Measurements from ENCODE around the gene NRXN3. TPM values are rescaled to one million over a fixed set of nuclear protein-coding genes. Genes with fewer than 3 reads are reported as not detected.

Gene NRXN3
- total and polyA plus RNA-seq, 2 donors (not counting 1 experiment from before 2014, with no cell fraction given), result not detected

DNA sequence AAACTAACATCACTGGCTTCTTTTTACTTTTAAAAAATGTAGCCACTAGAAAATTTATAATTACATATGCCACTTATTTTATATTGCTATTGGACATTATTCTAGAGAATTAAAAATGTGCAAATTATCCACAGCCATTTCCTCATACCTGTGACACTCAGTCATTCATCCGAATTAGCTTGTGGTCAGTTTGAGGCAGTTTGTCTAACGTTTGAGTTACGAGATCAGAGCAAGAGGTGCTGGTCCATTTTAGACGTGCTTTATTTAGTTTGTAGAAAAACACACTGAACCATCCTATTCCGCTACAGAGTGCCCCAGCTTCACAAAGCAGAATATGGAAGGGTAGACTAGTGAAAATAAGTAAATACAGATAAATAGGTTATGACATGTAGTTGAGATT, 513.0 kb downstream of the NRXN3 start:
- ATAC-seq (ENCODE audit: low read depth), result no peak

DNA sequence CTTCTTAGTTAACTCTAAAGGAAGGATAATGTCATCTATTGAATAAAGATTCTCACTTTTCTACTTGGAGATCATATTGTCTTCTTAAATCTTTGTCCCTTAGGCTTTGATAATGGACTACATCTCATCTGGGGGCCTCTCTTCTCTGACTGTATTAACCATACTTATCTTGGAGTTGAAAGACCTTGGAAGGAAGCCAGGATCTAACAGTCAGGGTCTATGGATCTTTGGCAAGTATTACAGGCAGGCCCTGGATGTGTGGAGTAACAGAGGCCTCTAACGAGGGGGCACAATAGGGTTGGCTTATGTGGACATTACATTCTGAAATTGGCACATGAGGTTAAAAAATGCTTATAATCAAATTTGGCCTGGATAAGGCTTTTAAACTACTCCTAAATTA, 513.8 kb downstream of the NRXN3 start:
- Histone ChIP-seq H3K36me3 (replicated peaks in 1 of 2; ENCODE audit: control extremely low read depth in 1 of 2, control insufficient read depth in 1 of 2, extremely low read depth in 1 of 2, insufficient read depth in 2 of 2, low read length in 1 of 2) (no peaks in the 10 kb centered on the region), H3K9ac (ENCODE audit: low read length) (no peak overlapping the region), H3K4me1 (ENCODE audit: control insufficient read depth in 2 of 2, insufficient read depth in 2 of 2, low read length in 2 of 2) (no peaks in the 10 kb centered on the region), H3K9me3 (ENCODE audit: control extremely low read depth in 1 of 3, control insufficient read depth in 2 of 3, insufficient read depth in 1 of 3, low read length in 2 of 3) (no peaks in the 10 kb centered on the region), H3K4me3 (ENCODE audit: control extremely low read depth in 1 of 5, extremely low read depth in 1 of 5, insufficient read depth in 1 of 5, low read depth in 2 of 5, low read length in 4 of 5) (no peak overlapping the region), H3K4me2 (replicated peaks; ENCODE audit: low read depth, low read length, poor library complexity, severe bottlenecking) (no peak overlapping the region), H3K27me3 (replicated peaks in 1 of 4; ENCODE audit: control extremely low read depth in 1 of 4, control insufficient read depth in 3 of 4, insufficient read depth in 4 of 4, low read length in 3 of 4) (no peaks in the 10 kb centered on the region), H3K27ac (ENCODE audit: low read length in 2 of 2) (no peak overlapping the region), H3K79me2 (ENCODE audit: control insufficient read depth, insufficient read depth, low read length) (no peaks in the 10 kb centered on the region), H4K20me1 (ENCODE audit: control insufficient read depth, insufficient read depth, low read length, poor library complexity, severe bottlenecking) (no peaks in the 10 kb centered on the region), H2AFZ (ENCODE audit: insufficient read depth, low read depth, low read length, poor library complexity, severe bottlenecking) (no peak overlapping the region)
- H3K4me3 Mint-ChIP-seq, result no peak overlapping the region
- 100% methylated on average over 1 of the region's 1 CpG for whole genome bisulfite sequencing (ENCODE audit: insufficient coverage)
- no peak overlapping the region for H3K27ac Mint-ChIP-seq
- H3K4me1 Mint-ChIP-seq, result no peaks in the 10 kb centered on the region
- intact Hi-C loops (cut with micrococcal nuclease), result no loop called here
- ATAC-seq (ENCODE audit: low read depth) (no peak), DNase-seq (no peak)
- no peaks in the 10 kb centered on the region for H3K27me3 Mint-ChIP-seq
- CTCF ChIA-PET, result interaction anchor here (1.1 kb wide), 1 partner anchor 12 kb away, joined by 3 read pairs; no protein-coding TSS in a partner anchor
- TF ChIP-seq, protein P1, sequence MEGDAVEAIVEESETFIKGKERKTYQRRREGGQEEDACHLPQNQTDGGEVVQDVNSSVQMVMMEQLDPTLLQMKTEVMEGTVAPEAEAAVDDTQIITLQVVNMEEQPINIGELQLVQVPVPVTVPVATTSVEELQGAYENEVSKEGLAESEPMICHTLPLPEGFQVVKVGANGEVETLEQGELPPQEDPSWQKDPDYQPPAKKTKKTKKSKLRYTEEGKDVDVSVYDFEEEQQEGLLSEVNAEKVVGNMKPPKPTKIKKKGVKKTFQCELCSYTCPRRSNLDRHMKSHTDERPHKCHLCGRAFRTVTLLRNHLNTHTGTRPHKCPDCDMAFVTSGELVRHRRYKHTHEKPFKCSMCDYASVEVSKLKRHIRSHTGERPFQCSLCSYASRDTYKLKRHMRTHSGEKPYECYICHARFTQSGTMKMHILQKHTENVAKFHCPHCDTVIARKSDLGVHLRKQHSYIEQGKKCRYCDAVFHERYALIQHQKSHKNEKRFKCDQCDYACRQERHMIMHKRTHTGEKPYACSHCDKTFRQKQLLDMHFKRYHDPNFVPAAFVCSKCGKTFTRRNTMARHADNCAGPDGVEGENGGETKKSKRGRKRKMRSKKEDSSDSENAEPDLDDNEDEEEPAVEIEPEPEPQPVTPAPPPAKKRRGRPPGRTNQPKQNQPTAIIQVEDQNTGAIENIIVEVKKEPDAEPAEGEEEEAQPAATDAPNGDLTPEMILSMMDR (IDR thresholded peaks at IDR 0.05), result no peak
- no peak for TF ChIP-seq EZH2 (IDR thresholded peaks at IDR 0.05; ENCODE audit: borderline replicate concordance, insufficient read depth, low read depth, low read length, poor library complexity, severe bottlenecking)
- H3K9me3 Mint-ChIP-seq (ENCODE audit: insufficient read depth), result no peaks in the 10 kb centered on the region
- POLR2A ChIA-PET, result no interaction called here

More for the DNA sequence above, 513.0 kb downstream of the NRXN3 start:
- 100% methylated on average over 4 of the region's 5 CpGs for WGBS (ENCODE audit: insufficient coverage)
- H3K4me3 ChIP-seq (ENCODE audit: control extremely low read depth in 1 of 5, extremely low read depth in 1 of 5, insufficient read depth in 1 of 5, low read depth in 2 of 5, low read length in 4 of 5), result no peak overlapping the region
- no peaks in the 10 kb centered on the region for H3K79me2 ChIP-seq (ENCODE audit: control insufficient read depth, insufficient read depth, low read length)
- H3K9ac ChIP-seq (ENCODE audit: low read length), result no peak overlapping the region
- intact Hi-C loops (cut with micrococcal nuclease), result no loop called here
- H3K4me1 ChIP-seq (ENCODE audit: control insufficient read depth in 2 of 2, insufficient read depth in 2 of 2, low read length in 2 of 2), result no peaks in the 10 kb centered on the region
- no peak overlapping the region for H3K27ac Mint-ChIP-seq
- H2AFZ ChIP-seq (ENCODE audit: insufficient read depth, low read depth, low read length, poor library complexity, severe bottlenecking), result no peak overlapping the region
- H3K4me1 Mint-ChIP-seq, result no peaks in the 10 kb centered on the region
- no peaks in the 10 kb centered on the region for H3K9me3 ChIP-seq (ENCODE audit: control extremely low read depth in 1 of 3, control insufficient read depth in 2 of 3, insufficient read depth in 1 of 3, low read length in 2 of 3)
- no peaks in the 10 kb centered on the region for H3K9me3 Mint-ChIP-seq (ENCODE audit: insufficient read depth)
- no peak for DNase-seq
- no peak overlapping the region for H3K4me2 ChIP-seq (replicated peaks; ENCODE audit: low read depth, low read length, poor library complexity, severe bottlenecking)
- no peak overlapping the region for H3K27ac ChIP-seq (ENCODE audit: low read length in 2 of 2)
- ChIA-PET CTCF (no interaction called here), POLR2A (no interaction called here)
- no peak overlapping the region for H3K4me3 Mint-ChIP-seq
- H3K36me3 ChIP-seq (replicated peaks in 1 of 2; ENCODE audit: control extremely low read depth in 1 of 2, control insufficient read depth in 1 of 2, extremely low read depth in 1 of 2, insufficient read depth in 2 of 2, low read length in 1 of 2), result no peaks in the 10 kb centered on the region
- no peaks in the 10 kb centered on the region for H3K27me3 ChIP-seq (replicated peaks in 1 of 4; ENCODE audit: control extremely low read depth in 1 of 4, control insufficient read depth in 3 of 4, insufficient read depth in 4 of 4, low read length in 3 of 4)
- TF ChIP-seq EZH2 (IDR thresholded peaks at IDR 0.05; ENCODE audit: borderline replicate concordance, insufficient read depth, low read depth, low read length, poor library complexity, severe bottlenecking), result no peak
- TF ChIP-seq, protein P1 (IDR thresholded peaks at IDR 0.05), result no peak
- H3K27me3 Mint-ChIP-seq, result no peaks in the 10 kb centered on the region
- H4K20me1 ChIP-seq (ENCODE audit: control insufficient read depth, insufficient read depth, low read length, poor library complexity, severe bottlenecking), result no peaks in the 10 kb centered on the region
